Measurements from ENCODE around the gene RFTN1. TPM values are rescaled to one million over a fixed set of nuclear protein-coding genes. Genes with fewer than 3 reads are reported as not detected.

Gene RFTN1
- total and polyA plus RNA-seq, 2 donors (not counting 1 experiment from before 2014, with no cell fraction given): 32.4 to 156 TPM

- Histone ChIP-seq H2AFZ (ENCODE audit: insufficient read depth, low read depth, low read length, poor library complexity, severe bottlenecking) (no peak overlapping the region), H3K9ac (ENCODE audit: low read length) (no peak overlapping the region), H3K9me3 (ENCODE audit: control extremely low read depth in 1 of 3, control insufficient read depth in 2 of 3, insufficient read depth in 1 of 3, low read length in 2 of 3) (peaks cover 0 to 6% (median 0%) of the 10 kb centered on the region in 3 donors), H3K27ac (ENCODE audit: low read length in 2 of 2) (no peak overlapping the region), H3K79me2 (ENCODE audit: control insufficient read depth, insufficient read depth, low read length) (peaks cover 100% of the 10 kb centered on the region), H3K4me1 (ENCODE audit: control insufficient read depth in 2 of 2, insufficient read depth in 2 of 2, low read length in 2 of 2) (peaks cover 32 to 33% of the 10 kb centered on the region in 2 donors), H3K4me2 (replicated peaks; ENCODE audit: low read depth, low read length, poor library complexity, severe bottlenecking) (no peak overlapping the region), H3K36me3 (replicated peaks in 1 of 2; ENCODE audit: control extremely low read depth in 1 of 2, control insufficient read depth in 1 of 2, extremely low read depth in 1 of 2, insufficient read depth in 2 of 2, low read length in 1 of 2) (peaks cover 0 to 37% of the 10 kb centered on the region in 2 experiments), H3K4me3 (ENCODE audit: control extremely low read depth in 1 of 5, extremely low read depth in 1 of 5, insufficient read depth in 1 of 5, low read depth in 2 of 5, low read length in 4 of 5) (no peak overlapping the region), H4K20me1 (ENCODE audit: control insufficient read depth, insufficient read depth, low read length, poor library complexity, severe bottlenecking) (peaks cover 12% of the 10 kb centered on the region), H3K27me3 (replicated peaks in 1 of 4; ENCODE audit: control extremely low read depth in 1 of 4, control insufficient read depth in 3 of 4, insufficient read depth in 4 of 4, low read length in 3 of 4) (no peaks in the 10 kb centered on the region)
- CTCF ChIA-PET: no interaction called here
- no peaks in the 10 kb centered on the region for H3K27me3 Mint-ChIP-seq
- peaks cover 58% of the 10 kb centered on the region for H3K4me1 Mint-ChIP-seq
- no peak overlapping the region for H3K27ac Mint-ChIP-seq
- intact Hi-C loops (cut with micrococcal nuclease): no loop called here
- POLR2A ChIA-PET: no interaction called here
- H3K9me3 Mint-ChIP-seq (ENCODE audit: insufficient read depth): no peaks in the 10 kb centered on the region
- WGBS (ENCODE audit: insufficient coverage): 75% methylated on average over 1 of the region's 1 CpG
- H3K4me3 Mint-ChIP-seq: no peak overlapping the region
- ATAC-seq (ENCODE audit: low read depth) (no peak), DNase-seq (no peak)
- no peak for TF ChIP-seq EZH2 (IDR thresholded peaks at IDR 0.05; ENCODE audit: borderline replicate concordance, insufficient read depth, low read depth, low read length, poor library complexity, severe bottlenecking)
- TF ChIP-seq CTCF (IDR thresholded peaks at IDR 0.05): no peak
Measured at GRCh38 chr3:16470590-16470989, 42.9 kb downstream of the RFTN1 start.

DNA sequence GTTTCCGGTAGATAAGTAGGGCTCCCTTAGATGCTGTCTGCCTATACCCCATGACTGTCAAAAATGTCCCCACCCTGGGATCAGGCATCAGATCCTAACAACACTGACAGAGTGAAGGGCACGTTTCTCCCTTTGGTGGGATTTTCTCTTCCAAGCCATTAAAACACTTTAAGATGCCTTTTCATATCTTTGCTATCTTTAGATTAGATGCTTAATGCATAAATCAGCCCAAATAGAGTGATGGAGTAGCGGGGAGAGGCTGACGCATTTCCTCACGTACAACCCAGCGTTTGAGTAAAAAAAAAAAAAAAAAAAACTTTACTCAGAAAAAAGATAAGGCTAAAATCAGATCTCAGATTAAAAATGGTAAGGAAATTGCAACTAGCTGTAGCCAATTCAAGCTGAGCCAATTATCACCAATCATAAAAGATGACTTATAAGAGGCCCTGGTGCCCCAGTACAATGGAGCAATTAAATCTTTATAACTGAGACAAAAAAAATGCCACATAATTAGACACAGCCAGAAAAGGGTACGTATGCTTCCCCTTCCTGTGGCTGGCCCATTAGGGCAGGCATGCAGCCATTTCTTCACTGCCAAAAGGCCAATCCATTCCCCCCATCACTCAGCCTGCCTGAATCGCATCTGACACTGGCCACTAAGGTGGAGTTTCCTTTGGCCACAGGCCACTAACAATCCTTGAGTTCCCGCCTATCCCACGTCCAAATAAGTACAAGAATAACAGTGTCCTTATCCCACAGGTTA lies 45.0 kb downstream of the RFTN1 start:
- TF ChIP-seq CTCF (IDR thresholded peaks at IDR 0.05) (no peak), EZH2 (IDR thresholded peaks at IDR 0.05; ENCODE audit: borderline replicate concordance, insufficient read depth, low read depth, low read length, poor library complexity, severe bottlenecking) (no peak)
- ChIA-PET POLR2A (interaction anchor here (0.6 to 0.7 kb wide), 2 partner anchors 24 to 75 kb away, joined by 5 to 6 read pairs; no protein-coding TSS in a partner anchor), CTCF (no interaction called here)
- Histone ChIP-seq H3K27ac (ENCODE audit: low read length in 2 of 2) (peak overlapping the region in 1 of 2 donors; percentile 73), H3K36me3 (replicated peaks in 1 of 2; ENCODE audit: control extremely low read depth in 1 of 2, control insufficient read depth in 1 of 2, extremely low read depth in 1 of 2, insufficient read depth in 2 of 2, low read length in 1 of 2) (peaks cover 0 to 30% of the 10 kb centered on the region in 2 experiments), H3K4me1 (ENCODE audit: control insufficient read depth in 2 of 2, insufficient read depth in 2 of 2, low read length in 2 of 2) (peaks cover 37 to 38% of the 10 kb centered on the region in 2 donors), H3K9me3 (ENCODE audit: control extremely low read depth in 1 of 3, control insufficient read depth in 2 of 3, insufficient read depth in 1 of 3, low read length in 2 of 3) (peaks cover 0 to 6% (median 0%) of the 10 kb centered on the region in 3 donors), H3K9ac (ENCODE audit: low read length) (peak overlapping the region; percentile 40), H3K79me2 (ENCODE audit: control insufficient read depth, insufficient read depth, low read length) (peaks cover 100% of the 10 kb centered on the region), H3K4me2 (replicated peaks; ENCODE audit: low read depth, low read length, poor library complexity, severe bottlenecking) (peak overlapping the region; percentile 65), H3K4me3 (ENCODE audit: control extremely low read depth in 1 of 5, extremely low read depth in 1 of 5, insufficient read depth in 1 of 5, low read depth in 2 of 5, low read length in 4 of 5) (peak overlapping the region in 1 of 5 experiments; percentile 51), H2AFZ (ENCODE audit: insufficient read depth, low read depth, low read length, poor library complexity, severe bottlenecking) (peak overlapping the region; percentile 39), H3K27me3 (replicated peaks in 1 of 4; ENCODE audit: control extremely low read depth in 1 of 4, control insufficient read depth in 3 of 4, insufficient read depth in 4 of 4, low read length in 3 of 4) (no peaks in the 10 kb centered on the region), H4K20me1 (ENCODE audit: control insufficient read depth, insufficient read depth, low read length, poor library complexity, severe bottlenecking) (peaks cover 12% of the 10 kb centered on the region)
- Mint-ChIP-seq H3K9me3 (ENCODE audit: insufficient read depth) (no peaks in the 10 kb centered on the region), H3K4me1 (peaks cover 48% of the 10 kb centered on the region), H3K27ac (peak overlapping the region; percentile 82), H3K27me3 (no peaks in the 10 kb centered on the region), H3K4me3 (peak overlapping the region; percentile 82)
- intact Hi-C loops (cut with micrococcal nuclease): loop anchor here (5.0 kb wide), 2 partner anchors 36 to 44 kb away; partner anchors contain the start of gene RFTN1
- 66% methylated on average over 3 of the region's 10 CpGs for WGBS (ENCODE audit: insufficient coverage)
- DNase-seq (no peak), ATAC-seq (ENCODE audit: low read depth) (no peak)
